ENCODE data around the gene DNAJB4. TPM values are rescaled to one million over a fixed set of nuclear protein-coding genes. Genes with fewer than 3 reads are reported as not detected.

DNAJB4 gene
- total and polyA plus RNA-seq, 2 of the 13 experiments (the other 11 are each of a cell fraction or from before 2014, with no cell fraction given), result 4.4 to 18.6 TPM

DNA sequence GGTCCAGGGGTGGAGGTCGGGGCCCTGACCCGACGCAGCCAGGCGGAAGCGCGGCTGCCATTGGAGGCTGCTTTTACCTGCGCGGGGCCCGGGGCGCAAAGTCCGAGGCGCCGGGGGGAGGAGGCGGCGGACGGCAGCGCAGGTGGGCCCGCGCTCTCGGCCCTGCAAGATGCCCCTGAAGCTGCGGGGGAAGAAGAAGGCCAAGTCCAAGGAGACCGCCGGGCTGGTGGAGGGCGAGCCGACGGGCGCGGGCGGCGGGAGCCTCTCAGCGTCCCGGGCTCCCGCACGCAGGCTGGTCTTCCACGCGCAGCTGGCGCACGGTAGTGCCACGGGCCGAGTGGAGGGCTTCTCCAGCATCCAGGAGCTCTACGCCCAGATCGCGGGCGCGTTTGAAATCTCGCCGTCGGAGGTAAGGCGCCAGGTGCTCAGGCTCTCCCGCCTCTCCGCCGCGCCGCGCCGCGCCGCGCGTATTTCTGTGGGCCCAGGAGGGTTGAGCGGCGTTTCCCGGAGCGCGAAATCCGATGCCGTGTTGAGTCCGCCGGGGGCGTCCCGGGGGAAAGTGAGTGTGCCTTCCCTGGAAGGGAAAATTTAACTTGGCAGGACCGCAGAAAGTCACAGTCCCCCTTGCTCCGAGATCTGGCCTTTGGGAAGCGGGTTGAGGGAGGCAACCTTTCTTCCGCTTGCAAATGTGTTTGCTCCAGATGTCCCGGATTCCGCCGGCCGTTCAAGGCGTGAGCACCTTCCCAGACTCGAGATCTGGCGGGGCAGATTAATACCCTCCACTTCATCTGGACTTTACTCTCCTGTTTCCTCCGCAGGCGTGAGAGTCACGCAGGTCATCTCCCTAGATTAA, 41.4 kb downstream of the DNAJB4 start, which contains the start of gene GIPC2 (continued):
- TF ChIP-seq, protein P1, sequence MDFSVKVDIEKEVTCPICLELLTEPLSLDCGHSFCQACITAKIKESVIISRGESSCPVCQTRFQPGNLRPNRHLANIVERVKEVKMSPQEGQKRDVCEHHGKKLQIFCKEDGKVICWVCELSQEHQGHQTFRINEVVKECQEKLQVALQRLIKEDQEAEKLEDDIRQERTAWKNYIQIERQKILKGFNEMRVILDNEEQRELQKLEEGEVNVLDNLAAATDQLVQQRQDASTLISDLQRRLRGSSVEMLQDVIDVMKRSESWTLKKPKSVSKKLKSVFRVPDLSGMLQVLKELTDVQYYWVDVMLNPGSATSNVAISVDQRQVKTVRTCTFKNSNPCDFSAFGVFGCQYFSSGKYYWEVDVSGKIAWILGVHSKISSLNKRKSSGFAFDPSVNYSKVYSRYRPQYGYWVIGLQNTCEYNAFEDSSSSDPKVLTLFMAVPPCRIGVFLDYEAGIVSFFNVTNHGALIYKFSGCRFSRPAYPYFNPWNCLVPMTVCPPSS (IDR thresholded peaks at IDR 0.05), result no peak
- TF ChIP-seq SP2 (CRISPR knock-in tag; IDR thresholded peaks at IDR 0.05) (peak; percentile 45), ZC3H13 (CRISPR knock-in tag; IDR thresholded peaks at IDR 0.05) (peak; percentile 70; the same call in 1 of the 2 replicates), AGO1 (IDR thresholded peaks at IDR 0.05; ENCODE audit: low read depth, low read length, poor library complexity, severe bottlenecking) (peak; percentile 58), ZNF230 (CRISPR knock-in tag; IDR thresholded peaks at IDR 0.05) (peak; percentile 16; the same call in 1 of the 2 replicates), CAMTA2 (CRISPR knock-in tag; IDR thresholded peaks at IDR 0.05; ENCODE audit: borderline replicate concordance) (0 out of 2 replicates have a peak, but pooled peaks have one; percentile 73), GABPB1 (CRISPR knock-in tag; IDR thresholded peaks at IDR 0.05) (peak; percentile 85), RXRB (CRISPR knock-in tag; IDR thresholded peaks at IDR 0.05; ENCODE audit: borderline replicate concordance) (peak; percentile 62; the same call in 1 of the 2 replicates), PTBP1 (IDR thresholded peaks at IDR 0.05; ENCODE audit: low read depth, low read length, poor library complexity, severe bottlenecking) (no peak), ZNF615 (CRISPR knock-in tag; IDR thresholded peaks at IDR 0.05; ENCODE audit: borderline replicate concordance) (no peak), FOSL2 (CRISPR knock-in tag; IDR thresholded peaks at IDR 0.05) (no peak), FOXA1 (IDR thresholded peaks at IDR 0.05) (no peak), FOXA1 (CRISPR knock-in tag; IDR thresholded peaks at IDR 0.05) (0 out of 2 replicates have a peak, but pooled peaks have one; percentile 3), TARDBP (CRISPR knock-in tag; IDR thresholded peaks at IDR 0.05) (peak; percentile 44; the same call in 1 of the 2 replicates), TAF1 (CRISPR knock-in tag; IDR thresholded peaks at IDR 0.05) (peak; percentile 53), SAFB2 (CRISPR knock-in tag; IDR thresholded peaks at IDR 0.05; ENCODE audit: borderline replicate concordance, low read depth) (peak; percentile 54; the same call in 1 of the 2 replicates)
- TF ChIP-seq, protein P2, sequence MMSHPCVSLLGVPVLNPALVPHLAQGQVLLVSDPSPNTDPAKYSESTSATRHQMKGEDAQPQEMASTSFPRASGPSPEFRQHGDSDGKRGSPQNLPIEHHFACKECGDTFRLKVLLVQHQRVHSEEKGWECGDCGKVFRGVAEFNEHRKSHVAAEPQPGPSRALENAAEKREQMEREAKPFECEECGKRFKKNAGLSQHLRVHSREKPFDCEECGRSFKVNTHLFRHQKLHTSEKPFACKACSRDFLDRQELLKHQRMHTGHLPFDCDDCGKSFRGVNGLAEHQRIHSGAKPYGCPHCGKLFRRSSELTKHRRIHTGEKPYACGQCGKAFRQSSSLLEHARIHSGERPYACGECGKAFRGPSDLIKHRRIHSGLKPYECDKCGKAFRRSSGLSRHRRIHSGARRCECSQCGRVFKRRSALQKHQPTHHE (CRISPR knock-in tag; IDR thresholded peaks at IDR 0.05; ENCODE audit: borderline replicate concordance), result peak; percentile 75; the same call in 1 of the 2 replicates
- TF ChIP-seq, protein P3, sequence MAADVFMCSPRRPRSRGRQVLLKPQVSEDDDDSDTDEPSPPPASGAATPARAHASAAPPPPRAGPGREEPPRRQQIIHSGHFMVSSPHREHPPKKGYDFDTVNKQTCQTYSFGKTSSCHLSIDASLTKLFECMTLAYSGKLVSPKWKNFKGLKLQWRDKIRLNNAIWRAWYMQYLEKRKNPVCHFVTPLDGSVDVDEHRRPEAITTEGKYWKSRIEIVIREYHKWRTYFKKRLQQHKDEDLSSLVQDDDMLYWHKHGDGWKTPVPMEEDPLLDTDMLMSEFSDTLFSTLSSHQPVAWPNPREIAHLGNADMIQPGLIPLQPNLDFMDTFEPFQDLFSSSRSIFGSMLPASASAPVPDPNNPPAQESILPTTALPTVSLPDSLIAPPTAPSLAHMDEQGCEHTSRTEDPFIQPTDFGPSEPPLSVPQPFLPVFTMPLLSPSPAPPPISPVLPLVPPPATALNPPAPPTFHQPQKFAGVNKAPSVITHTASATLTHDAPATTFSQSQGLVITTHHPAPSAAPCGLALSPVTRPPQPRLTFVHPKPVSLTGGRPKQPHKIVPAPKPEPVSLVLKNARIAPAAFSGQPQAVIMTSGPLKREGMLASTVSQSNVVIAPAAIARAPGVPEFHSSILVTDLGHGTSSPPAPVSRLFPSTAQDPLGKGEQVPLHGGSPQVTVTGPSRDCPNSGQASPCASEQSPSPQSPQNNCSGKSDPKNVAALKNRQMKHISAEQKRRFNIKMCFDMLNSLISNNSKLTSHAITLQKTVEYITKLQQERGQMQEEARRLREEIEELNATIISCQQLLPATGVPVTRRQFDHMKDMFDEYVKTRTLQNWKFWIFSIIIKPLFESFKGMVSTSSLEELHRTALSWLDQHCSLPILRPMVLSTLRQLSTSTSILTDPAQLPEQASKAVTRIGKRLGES (CRISPR knock-in tag; IDR thresholded peaks at IDR 0.05; ENCODE audit: borderline replicate concordance), result no peak
- TF ChIP-seq, protein P4, sequence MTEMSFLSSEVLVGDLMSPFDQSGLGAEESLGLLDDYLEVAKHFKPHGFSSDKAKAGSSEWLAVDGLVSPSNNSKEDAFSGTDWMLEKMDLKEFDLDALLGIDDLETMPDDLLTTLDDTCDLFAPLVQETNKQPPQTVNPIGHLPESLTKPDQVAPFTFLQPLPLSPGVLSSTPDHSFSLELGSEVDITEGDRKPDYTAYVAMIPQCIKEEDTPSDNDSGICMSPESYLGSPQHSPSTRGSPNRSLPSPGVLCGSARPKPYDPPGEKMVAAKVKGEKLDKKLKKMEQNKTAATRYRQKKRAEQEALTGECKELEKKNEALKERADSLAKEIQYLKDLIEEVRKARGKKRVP (CRISPR knock-in tag; IDR thresholded peaks at IDR 0.05), result no peak
- TF ChIP-seq, protein P5, sequence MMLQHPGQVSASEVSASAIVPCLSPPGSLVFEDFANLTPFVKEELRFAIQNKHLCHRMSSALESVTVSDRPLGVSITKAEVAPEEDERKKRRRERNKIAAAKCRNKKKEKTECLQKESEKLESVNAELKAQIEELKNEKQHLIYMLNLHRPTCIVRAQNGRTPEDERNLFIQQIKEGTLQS (CRISPR knock-in tag; IDR thresholded peaks at IDR 0.05), result 0 out of 2 replicates have a peak, but pooled peaks have one; percentile 29
